Left ventricle myocardium superior (tissue), 1 donor: ENCODE data around the gene CYS1. TPM values are rescaled to one million over a fixed set of nuclear protein-coding genes. Genes with fewer than 3 reads are reported as not detected.
"Not testable (repeated sequence)": the region's sequence is repeated elsewhere in the genome, so short reads cannot be mapped to it uniquely, and the experiment has no call there.

ENCODE experiments used
- ATAC-seq: fragments of 200-7000 bp; cut with Tn5 transposase; one replicate; pipeline ENCODE4 v1.9.1; 2020; ENCODE audit warnings: mild to moderate bottlenecking, moderate library complexity
- DNase-seq: peaks from one replicate; pipeline ENCODE4 v3.0.0-alpha.2; 2020
- intact Hi-C: fragments of 100-400 bp; cut with micrococcal nuclease; formaldehyde crosslinking; loops from one replicate; pipeline ENCODE4 v1.11.0; 2022
- total RNA-seq: library from RNA; stranded (reverse); fragmentation: NEBNext Ultra II Directional; extraction: Animal tissue kit (Norgen Biotek cat#: 25700); gene quantifications from one replicate; pipeline ENCODE4 v1.2.1, GENCODE V29; 2021
- donor health status: DM: no; HTN: yes; CAD: no; lungs with severe emphysema.

The CYS1 gene
- total RNA-seq, 1 donor from 2014 or later = 3.0 TPM

DNA sequence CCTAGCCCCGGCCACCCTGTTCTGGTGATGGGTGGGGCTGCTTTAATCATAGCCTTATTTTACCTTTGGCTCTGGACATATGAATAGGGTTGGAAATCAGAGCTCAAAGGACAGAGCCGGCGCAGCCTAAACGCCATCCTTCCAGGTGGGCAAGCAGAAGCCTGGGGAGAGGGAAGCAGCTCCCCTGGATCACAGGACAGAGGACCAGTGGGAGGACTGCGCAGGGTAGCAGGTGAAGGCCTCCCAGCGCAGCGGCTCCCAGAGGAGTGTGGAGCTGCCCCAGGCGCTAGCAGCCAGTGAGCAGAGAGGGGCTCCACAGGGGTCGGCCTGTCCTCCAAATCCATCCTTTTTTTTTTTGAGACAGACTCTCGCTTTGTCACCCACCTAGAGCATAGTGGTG, 16.4 kb upstream of the CYS1 start:
- DNase-seq (no peak), ATAC-seq (no peak)
- intact Hi-C loops = no loop called here

DNA sequence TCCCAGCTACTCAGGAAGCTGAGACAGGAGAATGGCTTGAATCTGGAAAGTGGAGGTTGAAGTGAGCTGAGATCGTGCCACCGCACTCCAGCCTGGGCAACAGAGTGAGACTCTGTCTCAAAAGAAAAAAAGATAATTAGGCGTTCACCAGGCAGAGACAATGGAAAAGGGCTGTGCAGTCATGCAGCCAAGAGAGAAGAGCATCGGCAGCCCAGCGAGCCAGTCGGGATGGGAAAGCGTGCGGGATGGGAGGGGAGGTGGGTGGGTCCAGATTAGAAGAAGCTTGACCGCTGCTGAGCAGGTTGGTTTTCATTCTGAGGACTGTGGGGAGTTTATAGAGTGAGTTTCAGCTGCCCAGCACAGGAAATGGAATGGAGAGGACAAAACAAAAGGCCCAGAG, 15.0 kb upstream of the CYS1 start:
- ATAC-seq (no peak), DNase-seq (no peak)
- intact Hi-C loops = no loop called here

DNA sequence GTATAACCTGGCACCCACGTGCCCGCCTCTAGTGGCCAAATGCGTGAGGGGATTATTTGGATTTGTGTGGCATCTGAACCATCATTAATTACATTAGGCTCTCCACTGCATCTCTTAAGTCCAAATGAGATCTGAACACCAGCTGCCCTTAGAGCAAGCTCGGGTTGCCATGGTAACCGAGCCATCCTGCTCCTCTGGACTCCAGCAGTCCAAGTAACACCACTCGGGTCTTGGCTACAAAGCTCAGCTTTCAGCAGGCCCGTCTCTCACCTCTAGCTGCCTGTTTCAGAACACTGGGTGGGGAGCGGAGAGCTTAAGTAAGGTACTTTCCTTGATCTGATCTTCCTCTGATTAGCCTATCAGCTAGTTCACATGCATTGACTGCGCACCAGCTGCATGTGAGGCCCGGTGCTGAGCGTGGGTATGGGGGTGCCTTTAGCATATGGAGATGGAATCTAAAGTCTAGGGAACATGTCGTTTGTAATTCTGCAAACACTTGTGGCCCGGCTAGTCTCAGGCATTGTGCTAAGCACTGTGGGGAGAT, 14.1 kb upstream of the CYS1 start:
- DNase-seq (no peak), ATAC-seq (no peak)
- intact Hi-C loops = no loop called here

DNA sequence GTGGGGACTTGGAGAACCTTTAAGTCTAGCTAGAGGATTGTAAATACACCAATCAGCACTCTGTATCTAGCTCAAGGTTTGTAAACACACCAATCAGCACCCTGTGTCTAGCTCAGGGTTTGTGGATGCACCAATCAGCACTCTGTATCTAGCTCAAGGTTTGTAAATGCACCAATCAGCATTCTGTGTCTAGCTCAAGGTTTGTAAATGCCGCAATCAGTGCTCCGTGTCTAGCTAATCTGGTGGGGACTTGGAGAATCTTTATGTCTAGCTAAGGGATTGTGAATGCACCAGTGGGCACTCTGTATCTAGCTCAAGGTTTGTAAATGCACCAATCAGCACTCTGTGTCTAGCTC, 11.7 kb upstream of the CYS1 start:
- ATAC-seq, intact Hi-C loops, DNase-seq: not testable (repeated sequence)

DNA sequence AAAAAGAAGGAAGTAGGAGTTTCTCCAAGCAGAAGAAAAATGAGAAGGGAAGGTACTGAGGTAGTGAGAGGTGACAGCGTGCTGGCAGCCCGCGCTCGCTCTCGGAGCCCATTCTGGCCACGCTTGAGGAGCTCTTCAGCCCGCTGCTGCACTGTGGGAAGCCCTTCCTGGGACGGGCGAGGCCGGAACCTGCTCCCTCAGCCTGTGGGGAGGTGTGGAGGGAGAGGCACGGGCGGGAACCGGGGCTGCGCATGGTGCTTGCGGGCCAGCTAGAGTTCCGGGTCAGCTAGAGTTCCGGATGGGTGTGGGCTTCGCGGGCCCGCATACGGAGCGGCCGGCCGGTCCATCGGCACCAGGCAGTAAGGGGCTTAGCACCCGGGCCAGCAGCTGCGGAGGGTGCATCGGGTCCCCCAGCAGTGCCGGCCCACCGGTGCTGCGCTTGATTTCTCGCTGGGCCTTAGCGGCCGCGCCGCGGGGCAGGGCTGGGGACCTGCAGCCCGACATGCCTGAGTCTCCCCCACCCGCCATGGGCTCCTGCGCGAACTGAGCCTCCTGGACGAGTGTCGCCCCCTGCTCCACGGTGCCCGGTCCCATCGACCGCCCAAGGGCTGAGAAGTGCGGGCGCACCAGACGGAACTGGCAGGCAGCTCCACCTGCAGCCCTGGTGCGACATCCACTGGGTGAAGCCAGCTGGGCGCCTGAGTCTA, 11.1 kb upstream of the CYS1 start:
- ATAC-seq (peak; percentile 41), DNase-seq (peak; percentile 33)
- intact Hi-C loops = no loop called here

DNA sequence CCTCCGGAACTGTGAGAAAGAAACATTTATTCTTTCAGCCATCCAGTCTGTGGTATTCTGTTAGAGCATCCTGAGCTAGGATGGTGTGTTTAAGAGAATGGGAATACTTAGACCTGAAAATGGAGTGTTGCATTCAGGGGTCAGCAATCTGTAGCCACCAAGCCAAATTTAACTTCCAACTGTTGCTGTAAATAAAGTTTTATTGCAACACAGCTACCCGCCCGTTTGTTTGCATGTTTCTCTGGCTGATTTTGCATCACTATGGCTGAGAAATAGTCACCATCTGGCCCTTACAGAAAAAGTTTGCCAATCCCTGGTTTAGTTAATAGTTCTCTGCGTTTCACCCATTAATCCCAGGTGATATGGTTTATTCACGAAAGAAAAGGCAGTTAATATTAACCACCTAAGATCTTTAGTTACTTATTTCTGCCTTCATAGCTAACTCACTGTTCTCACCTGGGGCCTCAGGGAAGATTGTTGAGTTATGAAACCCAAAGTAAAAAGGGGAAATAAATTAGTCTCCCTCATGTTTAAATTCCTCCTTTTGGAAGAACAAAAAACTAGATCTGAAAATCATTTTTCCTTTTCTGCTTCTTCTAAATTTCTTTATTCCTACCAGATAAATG, 9.5 kb upstream of the CYS1 start:
- no peak for ATAC-seq
- no peak for DNase-seq
- intact Hi-C loops = no loop called here

DNA sequence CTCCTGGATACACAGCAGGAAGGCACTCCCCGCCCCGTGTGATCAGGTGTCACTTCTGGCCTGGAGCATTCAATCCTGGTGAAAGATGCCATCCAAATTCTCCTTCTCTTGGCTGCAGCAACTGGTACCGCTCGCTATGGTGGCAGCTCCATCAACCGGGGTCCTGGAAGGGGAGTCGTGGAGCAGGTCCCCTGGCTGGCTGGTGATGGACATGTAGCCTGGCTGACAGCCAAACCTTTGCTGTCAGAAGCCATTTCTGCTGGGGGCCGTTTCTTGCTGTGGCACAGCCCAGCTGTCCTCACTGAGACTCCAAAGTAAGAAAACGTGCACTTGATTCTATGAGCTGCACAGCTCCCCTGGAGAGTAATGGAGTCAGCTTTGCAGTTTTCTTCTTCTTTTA, 7.1 kb upstream of the CYS1 start:
- ATAC-seq (no peak), DNase-seq (no peak)
- intact Hi-C loops = no loop called here

DNA sequence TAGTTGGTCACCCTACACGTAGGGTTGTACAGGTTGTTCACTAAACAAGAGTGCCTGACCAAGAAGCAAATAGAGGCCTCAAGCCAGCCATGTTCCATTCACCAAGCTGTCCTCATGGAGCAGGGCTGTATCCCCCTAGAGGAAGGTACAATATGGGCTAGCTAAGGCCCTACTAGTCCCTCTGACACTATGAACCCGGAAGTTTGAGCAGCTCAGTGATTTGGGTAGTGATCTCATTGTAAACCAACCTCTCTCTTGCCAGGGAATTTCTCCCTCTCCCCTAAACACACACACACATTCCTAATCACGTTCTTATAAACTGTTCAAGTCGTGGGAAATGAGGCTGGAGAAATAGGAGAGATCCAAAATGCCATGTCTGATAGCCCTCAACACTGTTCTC, 6.7 kb upstream of the CYS1 start:
- no peak for ATAC-seq
- intact Hi-C loops = no loop called here
- DNase-seq = no peak

DNA sequence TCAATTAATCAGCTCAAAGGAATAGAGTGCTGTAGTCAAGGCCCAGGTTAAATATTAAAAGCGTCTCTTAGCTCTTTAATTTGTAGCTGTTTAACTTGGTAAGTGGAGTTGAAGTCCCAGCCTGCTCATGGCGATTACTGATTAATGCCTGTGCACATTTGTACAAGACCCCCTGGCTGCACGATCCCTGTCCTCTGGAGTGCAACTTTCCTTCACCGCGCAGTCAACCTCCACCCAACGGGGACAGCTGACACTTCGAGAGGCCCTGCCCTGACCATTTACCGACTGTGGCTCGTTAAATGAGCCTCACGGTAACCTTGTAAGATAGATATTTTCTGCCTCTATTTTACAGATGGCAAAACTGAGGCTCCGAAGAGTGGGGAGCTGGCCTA, 5.5 kb upstream of the CYS1 start:
- DNase-seq (no peak), ATAC-seq (no peak)
- intact Hi-C loops = no loop called here

DNA sequence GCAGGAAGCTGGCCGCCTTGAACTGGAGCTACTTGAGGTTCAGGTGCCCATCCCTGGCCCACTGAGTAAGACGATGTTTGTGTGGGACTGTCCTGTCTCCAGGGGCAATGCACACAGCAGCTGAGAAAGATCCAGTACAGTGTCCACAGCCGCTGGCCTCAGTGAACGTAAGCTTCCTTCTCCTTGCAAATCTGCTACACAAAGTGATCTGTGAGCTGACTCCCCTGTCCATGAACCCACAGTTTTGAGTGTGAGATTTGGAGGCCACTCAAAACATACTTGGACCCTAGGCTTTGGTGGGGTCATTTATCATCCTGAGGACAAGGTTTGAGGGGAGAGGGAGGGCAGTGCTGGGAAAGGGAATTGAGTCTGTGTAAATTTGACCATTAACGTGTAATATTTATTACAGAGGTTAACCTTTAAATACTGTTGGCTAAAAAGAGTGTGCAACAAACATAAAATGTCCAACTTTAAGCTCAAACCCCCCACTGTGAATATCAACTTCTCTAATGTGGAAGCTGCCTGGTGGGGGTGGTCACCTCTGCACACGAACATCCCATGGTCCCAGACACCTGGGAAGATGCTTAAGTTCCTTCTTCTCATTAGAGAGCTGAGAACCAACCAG, 4.9 kb upstream of the CYS1 start:
- DNase-seq (no peak), ATAC-seq (no peak)
- intact Hi-C loops = no loop called here

DNA sequence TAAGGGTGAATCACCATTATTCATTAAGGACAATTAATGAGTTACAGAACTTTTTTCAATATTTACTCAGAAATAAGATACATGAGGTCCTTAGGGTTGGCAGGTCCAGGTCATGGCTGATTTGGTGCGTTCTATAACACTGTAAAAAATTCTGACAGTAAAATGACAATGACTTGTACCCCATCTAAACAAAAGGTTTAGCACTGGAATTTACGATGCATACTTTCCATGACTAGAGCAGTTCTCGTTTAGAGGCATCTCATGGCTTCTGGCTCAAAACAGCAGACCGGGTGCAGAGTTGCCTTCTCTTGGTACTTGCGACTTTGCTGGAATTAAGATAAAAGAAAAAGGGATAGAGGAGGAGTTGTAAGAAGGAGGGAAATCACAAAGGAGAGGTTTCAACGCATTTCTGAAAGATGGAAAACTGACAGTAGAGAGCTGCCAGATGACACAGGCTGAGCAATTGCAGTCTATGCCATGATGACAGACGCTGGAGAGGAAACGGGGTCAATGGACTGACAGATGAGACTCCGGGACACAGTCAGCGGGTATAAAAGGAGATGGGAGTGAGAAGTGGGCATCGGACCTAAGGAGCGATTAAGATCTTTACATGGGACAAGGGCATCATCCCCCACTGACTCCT, 4.1 kb upstream of the CYS1 start:
- DNase-seq (no peak), ATAC-seq (no peak)
- intact Hi-C loops = no loop called here

DNA sequence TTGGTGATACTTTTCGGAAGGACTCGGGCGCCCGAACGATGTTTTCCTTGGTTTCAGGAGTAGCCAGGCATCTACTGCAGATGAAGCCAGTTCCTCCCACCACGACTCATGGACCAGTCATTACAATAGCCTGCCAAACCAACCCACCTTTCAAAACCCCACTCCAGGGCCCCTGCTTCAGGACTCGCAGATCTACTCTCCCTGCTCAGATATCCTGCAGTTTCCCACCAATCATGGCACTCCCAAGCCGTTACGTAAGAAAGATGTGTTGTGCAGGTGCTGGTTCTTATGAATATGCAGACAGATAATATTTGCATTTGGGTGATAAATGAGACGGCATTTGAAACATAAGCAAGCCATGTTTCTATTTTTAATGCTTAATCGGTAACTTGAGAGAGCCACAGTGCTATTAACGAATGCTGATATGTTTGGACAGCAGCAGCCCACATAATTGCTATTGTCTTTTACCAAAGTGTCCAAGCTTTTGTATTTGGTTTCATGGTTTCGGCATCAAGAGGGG, 3.5 kb upstream of the CYS1 start:
- intact Hi-C loops = no loop called here
- DNase-seq (no peak), ATAC-seq (no peak)

DNA sequence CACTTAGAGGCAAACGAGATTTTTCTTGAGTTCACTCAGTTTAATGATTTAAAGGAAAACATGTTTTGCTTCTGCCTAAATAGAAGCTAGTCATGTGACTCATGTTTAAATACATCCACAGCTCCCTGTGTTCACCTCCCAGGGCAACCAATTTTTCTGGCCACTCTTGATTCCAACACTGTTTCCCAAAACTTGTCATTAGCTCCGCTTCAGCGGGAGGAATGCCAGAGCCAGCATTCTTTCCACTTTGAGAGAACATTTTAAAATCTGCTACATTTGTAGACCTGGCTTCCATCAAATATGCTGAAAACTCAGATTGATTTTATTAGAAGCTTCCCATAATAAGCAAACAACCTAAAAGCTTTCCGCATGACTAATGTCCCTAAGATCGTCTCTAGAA, 2.8 kb upstream of the CYS1 start:
- DNase-seq = no peak
- ATAC-seq = no peak
- intact Hi-C loops = no loop called here

DNA sequence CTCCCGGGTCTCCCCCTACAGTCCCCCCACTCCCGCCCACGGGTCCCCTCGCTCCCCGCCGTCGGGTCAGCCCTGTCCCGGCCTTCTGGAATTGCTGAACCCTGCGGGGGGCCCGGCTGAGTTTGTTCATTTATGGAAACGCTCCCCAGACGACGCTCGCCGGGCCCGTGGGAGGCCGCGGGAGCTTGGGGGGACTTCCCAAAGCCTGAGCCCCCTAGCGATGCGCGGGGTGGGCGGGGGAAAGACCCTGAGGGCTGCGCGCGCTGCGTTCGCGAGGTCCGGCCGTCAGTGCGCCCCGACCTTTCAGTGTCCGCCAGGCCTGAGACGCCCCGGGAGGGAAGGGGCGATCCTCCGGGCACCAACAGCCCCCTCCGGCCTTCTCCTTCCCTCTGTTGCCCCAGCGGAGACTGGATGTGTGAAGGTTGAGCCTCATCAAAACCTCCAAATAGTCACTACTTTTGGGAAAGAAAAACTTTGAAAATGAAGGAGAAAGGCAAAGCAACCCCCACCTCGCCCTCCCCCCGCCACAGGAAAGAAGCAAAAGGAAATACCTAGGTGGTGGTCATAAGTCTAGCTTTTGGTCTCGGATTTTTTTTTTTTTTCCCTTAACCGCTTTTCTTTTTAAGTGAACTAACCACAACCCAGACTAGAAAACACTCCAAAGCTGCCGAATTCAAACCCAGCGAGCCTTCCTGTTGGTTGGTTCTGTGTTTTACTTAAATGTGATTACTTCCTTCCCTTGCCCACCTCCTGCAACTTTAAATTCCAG, 509 bp upstream of the CYS1 start:
- intact Hi-C loops = no loop called here
- ATAC-seq (peak; percentile 6), DNase-seq (no peak)

DNA sequence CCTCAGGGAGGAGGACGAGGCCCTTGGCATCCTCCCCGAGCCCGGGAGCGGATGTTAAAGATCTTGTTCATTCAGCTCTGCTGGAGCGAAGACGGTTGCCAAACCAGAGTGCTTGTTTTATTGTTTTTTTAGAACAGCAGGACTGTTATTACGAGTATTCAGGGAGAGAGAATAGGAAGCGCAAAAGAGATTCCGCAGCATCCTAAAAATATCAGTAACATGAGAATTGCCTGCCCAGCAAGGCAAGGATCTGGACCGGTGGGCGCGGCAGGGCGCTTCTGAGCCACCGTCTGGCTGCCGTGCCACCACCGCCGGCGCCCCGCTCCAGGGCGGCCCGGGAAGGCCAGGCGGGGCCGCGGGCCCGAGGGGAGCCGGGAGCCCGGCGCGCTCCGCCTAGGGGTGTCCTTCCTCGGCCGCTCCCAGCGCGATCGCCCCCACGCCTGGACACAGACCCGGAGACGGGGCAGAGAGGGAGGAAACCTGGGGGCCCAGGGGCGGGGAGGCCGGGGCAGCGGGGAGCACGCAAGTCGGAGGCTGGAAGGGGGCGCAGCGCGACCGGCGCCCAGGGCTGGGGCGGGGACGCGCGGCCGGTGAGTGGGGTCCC, 843 bp downstream of the CYS1 start:
- ATAC-seq = peak; percentile 79
- DNase-seq = peak; percentile 70
- intact Hi-C loops = no loop called here

DNA sequence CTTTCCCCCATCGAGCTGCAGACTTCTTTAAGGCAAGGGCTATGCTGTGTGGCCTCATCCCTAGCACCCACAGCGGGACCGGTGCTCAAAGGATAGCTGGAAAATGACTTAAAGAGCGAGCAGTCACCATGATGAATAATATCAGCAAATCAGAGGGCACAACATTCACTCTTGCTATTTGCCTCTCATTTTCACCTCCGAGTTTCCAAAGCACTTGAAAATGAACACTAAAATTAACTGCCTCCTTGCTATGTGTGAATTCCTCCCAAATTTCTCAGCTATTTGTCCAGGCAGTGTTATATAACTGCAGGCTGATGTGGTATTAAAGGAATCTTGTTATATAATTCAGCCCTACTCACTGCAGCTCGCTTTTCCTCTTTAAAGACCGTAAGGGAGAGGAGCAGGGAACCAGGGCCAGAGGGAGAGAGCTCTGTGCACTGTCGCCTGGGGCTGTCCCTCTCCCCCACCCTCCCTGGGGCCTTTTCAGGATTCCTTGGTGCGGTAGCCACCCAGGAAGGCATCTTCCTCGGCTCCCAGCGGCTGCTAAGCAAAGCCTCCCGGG, 1.4 kb downstream of the CYS1 start:
- ATAC-seq (peak; percentile 60), DNase-seq (no peak)
- intact Hi-C loops = no loop called here

DNA sequence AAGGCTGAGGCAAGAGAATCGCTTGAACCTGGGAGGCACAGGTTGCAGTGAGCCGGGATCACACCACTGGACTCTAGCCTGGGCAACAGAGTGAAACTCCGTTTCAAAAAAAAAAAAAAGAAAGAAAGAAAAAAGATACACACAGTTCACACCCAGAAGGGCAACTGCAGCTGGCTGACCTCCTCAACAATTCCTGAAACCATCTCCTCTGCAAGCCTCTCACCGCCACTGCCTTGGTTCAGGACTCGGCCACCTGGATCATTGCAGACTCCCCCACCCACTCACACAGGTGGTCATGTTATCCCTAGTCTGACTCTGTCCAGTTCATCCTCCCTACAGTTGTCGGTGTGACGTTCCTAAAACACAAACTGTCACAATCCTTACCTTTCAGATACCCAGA, 2.2 kb downstream of the CYS1 start:
- intact Hi-C loops = no loop called here
- ATAC-seq = no peak
- no peak for DNase-seq

DNA sequence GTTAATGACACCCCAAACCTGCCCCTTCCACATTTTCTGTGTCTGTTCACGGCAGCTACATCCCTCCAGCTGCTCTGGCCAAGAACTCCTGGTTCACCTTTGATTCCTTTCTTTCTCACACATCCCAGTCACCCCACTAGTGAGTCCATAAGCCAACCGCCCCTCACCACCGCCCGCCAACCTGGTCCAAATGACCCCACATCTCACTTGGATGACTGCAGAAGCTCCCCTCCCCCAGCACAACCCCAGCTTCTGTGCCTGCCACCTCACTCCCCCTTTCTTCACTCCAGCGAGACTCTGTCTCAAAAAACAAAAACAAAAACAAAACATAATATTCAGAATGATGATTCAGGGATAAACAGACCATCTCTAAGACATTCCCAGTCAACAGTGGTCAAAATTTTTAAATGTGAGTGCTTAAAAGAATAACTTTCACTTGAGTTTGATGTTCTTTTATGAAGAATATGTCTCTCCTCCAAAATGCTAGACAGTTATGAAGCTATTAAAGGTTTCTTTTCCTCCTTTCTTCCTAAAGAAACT, 3.2 kb downstream of the CYS1 start:
- DNase-seq (no peak), ATAC-seq (no peak)
- intact Hi-C loops = no loop called here
